ENCODE measurements around the gene PSMD11.
"Not testable (repeated sequence)": the region's sequence is repeated elsewhere in the genome, so short reads cannot be mapped to it uniquely, and the experiment has no call there.

The PSMD11 gene

DNA sequence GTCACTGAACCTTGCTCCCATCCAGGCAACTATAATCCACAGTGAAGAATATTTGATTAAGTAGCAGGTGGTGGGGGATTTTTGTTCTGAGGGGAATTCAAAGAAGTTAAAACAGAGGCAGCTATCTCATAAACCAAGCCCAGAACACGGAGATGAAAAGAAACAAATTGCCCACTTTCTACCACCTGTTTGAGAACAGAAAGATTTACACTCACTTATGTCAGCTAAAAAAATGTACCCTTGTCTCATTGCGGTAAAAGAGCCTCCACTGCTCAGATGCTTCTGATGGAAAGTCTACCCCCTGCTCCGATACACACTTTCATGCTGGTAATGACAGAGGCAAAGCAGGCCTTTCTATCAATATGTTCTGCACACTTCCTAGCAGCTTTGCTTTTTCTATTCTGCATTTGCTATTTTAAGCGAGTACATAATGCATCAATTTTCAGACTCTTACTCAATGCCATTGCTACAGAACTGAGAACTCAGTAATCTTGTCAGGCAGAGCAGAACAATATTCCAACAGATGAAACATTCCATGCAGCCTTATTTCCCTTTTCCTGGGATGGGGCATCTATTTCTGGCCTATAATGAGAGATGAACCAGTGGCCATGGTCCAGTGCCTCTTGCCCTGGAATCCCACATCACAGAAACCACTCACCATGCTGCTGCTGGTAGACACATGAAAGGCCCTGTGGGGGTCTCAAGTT, 71.5 kb downstream of the PSMD11 start:
- DNase-seq: no peak

DNA sequence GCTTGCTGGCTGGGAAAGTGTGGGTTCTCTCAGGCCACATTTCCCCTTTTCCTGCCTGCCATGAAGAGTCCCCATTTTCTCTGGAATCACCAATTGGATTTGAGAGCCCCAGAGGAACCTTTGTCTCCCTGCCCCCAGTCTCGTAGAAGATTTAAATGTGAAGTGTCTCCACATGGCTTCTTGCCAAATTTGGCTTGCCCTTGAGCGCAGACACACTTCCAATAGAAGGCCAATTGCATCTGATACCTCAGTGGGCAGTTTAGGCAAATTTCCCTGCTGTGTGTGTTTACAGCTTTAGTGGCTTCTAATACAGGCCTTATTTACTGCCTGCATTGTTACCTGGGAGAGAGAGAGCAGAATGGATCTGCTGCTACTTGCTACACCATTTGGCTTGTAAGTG, 72.1 kb downstream of the PSMD11 start:
- DNase-seq: no peak

DNA sequence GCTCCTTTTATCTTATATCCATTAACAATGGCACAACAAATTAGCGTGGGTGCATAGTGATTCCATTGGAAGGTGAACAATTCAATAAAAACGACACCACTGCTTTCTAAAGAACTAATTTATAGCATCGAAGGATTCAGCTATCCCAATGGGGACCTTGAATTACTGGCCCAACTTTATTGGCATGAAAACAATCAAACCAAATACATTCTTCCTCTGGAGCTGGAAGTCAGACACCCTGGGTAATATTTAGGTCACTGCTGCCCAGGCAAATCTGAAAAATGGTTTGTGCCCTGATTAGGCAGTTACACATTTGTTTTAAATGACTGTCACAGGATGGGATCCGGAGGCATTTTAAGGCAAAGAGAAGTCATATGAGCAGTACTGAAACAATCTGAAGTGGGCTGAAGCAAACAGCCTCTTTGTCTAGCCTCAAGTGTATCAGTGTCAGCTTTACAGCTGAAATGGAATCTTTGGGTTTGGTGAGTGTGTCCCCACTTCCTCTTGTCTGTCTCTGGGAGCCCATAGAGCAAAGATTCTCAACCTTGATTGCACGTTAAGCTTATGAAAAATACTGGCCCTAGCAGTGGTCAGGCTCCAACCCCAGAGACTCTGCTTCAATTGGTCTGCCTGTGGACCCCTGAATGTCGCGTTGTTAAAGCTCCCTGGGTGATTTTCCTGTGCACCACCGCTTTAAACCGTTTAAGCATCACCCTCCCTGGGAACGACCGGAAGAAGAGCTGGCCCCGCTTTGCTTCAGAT, 72.8 kb downstream of the PSMD11 start:
- no peak for DNase-seq

DNA sequence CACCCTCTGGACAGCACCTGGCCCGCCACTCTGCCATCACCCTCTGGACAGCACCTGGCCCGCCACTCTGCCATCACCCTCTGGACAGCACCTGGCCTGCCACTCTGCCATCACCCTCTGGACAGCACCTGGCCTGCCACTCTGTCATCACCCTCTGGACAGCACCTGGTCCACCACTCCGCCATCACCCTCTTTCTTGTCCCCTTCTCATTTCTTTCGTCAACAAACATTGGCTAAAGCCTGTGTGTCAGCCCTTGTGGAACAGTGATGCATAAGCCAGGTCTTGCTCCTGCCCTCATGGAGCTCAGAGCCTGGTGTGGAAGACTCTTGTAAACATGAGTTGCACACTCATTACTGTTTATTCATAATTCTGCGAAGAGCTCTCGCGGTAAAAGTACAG, 73.7 kb downstream of the PSMD11 start:
- DNase-seq: no peak

DNA sequence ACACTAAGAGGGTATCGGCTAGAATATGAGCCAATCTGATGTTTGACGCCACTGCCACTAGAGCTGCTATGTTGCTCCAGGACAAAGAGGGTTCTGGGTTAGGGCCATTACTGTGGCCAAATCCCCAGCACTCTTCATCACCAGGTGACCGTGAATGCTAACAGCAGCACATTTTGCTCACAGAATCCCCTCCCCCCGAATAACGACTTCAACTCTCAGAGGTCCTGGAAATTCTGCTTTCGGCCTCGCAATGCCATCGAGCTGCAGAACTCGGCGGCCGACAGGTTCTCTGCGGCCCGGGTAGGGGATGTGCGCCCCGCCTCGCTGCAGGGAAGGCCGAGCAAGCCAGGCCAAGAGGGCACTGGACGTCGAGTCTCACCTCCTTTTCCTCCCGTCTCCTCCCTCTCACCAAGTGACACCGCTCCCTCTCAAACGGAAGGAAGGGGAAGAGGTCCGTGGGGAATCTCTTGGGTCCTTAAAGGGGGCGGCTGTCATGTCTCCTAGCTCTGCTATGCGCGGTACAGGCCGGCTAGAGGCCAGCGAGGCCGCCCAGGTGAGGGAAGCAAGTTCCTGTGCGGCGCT, 74.4 kb downstream of the PSMD11 start:
- no peak for DNase-seq

DNA sequence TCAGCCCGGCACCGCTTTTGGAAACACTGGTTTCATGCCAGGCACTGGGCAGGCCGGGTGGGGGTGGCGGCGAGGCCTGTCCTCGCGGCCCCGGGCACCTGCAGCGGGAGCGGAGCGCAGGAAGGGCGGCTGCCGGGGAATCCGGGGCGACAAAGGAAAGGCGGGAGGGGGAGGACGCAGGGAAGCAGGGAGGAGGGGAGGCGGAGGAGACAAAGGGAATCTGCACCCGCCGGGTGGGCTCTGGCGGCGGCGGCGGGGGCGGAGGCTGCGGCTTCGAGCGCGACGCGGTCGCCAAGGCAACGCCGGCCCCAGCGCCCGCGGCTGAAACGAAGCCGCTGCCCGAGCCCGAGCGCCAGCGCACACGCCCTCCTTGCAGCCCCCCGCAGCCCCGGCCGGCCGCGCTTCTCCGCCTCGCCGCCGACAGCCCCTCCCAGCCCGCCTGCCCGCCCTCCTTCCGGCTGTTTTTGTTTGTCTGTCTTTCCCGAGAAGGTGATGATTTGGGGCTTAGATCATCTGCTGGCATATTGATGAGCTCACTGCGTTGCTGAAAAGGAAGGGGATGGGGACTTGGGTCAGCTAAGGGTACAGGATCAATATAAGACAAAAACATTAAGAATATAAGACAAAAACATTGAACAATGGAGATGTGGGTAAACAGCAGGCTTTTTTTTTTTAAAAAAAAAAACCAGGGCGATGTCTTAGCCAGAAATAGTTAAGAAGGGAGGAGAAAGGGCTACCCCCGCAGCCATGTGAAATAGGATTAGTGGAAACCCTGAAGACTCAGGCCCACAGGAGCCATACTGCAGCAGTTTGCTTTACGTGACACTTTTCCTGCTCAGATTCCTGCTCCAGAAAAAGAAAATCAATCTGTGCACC, 75.2 kb downstream of the PSMD11 start:
- DNase-seq: peak; percentile 35

DNA sequence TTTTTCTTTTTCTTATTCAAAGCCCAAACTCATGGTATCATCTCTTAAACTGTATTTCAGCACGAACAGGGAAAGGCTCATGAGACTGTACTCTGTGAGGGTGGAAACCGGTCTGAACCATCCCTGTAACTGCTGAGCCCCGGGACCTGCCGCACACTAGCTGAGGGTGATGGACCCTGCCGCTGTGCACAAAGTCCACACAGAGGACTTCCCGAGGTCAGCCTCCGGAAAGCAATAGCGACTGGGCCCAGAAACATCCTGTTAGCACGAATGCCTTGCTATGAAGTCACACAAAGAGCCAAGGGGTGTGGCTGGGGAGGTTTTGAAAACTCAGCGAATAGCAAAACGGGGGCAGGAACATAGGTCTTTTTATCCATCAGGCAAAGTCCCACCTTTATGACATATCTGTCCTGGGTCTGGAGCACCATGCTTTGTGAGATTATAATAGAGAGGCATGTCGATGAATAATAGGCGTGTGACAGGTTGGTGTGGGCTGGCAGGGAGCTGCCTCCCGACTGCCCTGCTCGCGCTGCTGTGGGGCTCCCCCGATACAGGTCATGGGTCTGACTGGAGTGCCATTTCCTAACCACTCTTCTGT, 75.9 kb downstream of the PSMD11 start:
- DNase-seq: no peak

DNA sequence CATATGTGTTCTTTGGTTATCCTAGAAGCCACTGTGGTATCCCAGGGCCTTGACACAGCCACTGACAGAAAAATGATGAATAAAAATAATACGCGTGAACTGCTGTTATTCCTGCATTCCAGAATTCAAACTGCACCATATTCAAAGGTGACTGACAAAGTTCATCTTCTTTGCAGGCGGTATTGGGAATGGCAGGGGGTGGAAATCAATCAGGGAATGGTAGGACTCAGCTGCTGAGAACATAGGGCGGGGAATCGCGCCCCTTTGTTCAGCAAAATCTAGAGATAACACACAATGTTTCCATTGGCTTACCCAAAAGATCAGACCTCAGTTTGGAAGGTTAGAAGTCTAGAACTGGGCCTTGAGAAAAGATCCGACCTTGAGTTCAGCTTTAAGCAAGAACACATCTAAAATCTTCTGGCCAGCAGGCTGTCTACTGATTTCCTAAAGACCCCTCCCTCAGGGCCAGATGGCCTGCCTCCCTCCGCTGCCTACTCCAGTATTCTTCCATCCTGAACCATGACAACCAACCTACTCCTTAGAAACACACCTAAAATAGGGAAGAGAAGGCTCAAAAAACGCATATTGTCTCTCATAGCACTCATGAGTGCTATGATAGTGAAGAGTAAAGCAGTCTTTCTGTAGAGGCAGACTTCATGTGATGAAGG, 76.6 kb downstream of the PSMD11 start:
- no peak for DNase-seq

DNA sequence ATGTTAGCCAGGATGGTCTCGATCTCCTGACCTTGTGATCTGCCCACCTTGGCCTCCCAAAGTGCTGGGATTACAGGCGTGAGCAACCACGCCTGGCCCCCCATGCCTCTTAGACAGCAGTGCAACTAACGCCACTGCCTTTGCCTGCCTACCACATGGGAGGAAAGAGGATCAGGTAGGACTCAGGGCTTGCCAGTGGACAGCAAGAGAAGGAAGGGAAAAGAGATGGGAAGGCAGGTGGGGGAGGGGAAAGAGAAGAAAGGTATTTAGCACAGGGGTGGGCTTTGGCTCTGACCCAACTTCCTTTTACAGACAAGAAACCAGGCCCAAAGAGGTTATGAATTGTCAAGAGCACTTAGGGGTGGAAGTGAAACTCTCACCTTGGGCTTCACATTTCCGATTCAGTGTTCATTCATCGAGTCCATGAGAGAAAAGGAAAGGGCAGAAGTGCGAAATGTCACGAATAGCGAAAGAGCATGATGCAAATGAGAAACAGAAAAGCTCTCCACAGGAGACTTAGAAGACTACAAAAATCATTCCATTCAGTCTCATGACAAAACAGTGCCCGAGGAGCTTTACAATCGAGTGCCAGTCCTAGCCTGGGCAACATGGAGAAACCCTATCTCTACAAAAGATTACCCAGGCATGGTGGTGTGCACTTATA, 78.8 kb downstream of the PSMD11 start:
- no peak for DNase-seq

DNA sequence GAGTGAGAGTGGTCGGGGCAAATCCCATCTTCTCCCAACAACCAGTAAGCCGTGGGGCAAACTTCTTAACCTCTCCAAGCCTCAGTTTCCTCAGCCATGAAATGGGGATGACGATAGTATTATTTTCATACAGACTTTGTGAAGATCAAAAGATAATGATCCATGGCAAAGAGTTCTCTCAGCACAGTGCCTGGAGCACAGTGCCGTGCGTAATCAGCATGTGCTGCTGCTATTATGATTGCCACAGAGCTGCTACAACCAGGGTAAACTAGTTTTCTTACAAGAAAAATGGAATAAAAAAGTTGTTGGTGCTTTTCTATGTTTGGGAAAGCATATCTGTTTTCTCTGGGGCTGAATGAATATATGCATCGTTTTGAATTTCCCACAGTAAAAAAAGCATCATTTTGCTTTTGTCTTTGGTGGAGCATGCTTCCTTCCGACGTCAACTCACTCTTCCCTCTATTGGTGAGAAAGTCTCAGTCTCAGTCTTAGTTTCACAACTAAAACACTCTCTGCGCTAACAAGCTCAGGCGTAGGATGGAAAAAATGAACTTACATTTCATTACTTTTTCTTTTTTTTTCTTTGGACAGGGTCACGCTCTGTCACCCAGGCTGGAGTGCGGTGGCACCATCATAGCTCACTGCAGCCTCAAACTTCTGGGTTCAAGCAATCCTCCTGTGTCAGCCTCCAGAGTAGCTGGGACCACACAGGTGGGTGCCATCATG, 79.7 kb downstream of the PSMD11 start:
- no peak for DNase-seq

DNA sequence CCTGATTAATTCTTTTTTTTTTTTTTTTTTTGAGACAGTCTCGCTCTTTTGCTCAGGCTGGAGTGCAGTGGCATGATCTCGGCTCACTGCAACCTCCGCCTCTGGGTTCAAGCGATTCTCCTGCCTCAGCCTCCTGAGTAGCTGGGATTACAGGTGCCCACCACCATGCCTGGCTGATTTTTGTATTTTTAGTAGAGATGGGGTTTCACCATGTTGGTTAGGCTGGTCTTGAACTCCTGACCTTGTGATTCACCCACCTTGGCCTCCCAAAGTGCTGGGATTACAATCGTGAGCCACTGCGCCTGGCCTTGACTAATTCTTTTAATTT, 80.2 kb downstream of the PSMD11 start:
- not testable (repeated sequence) for DNase-seq

DNA sequence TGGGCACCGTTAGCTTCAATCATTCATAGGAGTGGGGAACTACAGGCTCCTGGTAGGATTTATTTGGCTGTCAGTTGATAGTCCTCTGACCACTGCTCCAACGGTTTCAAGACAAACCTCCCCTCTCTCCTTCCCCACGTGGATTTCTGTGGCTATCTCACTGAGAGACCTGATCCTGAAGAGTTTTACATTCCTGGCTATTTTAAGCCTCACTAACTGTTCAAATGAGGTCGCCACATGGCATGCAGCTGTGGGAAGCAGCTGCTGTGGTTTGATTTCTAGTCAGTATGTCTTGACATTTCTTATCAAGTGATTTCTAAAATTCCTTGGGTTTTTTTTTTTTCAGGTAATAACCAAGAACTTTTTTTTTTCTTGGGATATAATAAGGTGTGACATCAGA, 80.8 kb downstream of the PSMD11 start:
- DNase-seq: no peak

DNA sequence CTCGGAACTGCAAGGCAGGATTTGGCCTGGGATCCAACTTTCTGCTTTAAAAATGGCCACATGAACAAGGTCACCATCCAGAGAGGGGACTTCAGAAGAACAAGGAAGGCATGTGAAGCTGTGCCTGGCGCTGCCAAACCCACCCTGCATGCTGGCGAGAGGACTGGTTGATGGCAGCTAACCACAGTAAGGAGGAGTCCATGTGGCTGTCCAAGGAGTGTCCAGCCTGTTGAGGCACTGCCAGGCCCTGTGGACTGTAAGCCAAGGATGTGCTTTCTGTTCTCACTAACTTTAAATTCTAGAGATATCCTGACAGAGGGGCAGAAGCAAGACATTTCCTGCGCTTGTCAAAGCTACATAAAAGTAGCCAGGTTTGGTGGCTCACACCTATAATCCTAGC, 82.8 kb downstream of the PSMD11 start:
- no peak for DNase-seq

DNA sequence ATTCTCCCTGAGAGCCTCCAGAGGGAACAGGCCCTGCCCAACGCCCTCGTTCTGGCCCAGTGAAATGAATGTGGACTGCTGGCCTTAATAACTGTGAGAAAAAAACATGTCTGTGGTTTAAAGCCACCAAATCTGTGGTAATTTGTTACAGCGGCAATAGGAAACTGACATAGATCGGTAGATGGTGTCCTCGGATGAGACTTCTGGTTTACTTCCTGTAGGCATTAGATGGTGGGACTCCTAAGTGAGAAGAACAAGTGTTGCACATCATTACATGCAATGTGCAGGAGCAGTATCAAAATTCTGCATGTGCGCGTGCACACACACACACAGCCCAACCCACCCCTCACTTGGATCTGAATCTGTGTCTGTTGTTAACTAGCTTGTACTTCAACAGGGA, 84.5 kb downstream of the PSMD11 start:
- no peak for DNase-seq

DNA sequence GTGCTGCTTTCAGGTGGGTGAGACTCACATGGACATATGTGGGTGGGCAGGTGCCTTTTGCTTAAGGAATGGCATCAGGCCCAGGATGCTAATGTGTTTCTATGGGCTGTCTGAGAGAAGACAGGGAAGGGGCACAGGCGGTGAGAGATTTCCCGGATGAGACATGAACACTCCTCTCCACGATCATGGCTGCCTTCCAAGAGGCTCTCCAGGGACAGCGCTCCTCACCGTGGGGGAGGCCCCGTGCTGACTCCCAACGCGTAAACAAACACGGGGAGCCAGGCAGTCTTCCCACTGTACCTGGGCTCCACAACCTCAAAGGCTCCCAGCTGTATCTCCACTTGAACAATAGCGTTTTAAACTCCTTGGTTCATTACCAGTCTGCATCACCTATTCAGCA, 85.3 kb downstream of the PSMD11 start:
- no peak for DNase-seq
